GM21528 (cell line): ENCODE measurements around the gene VPS50.

ENCODE experiments used
- ATAC-seq: cut with Tn5 transposase; IDR thresholded peaks from one replicate; pipeline ENCODE4 v1.9.1; 2021; ENCODE audit warnings: mild to moderate bottlenecking, moderate library complexity; ENCODE audit not compliant: unreplicated experiment, low FRiP score

VPS50 gene, protein sequence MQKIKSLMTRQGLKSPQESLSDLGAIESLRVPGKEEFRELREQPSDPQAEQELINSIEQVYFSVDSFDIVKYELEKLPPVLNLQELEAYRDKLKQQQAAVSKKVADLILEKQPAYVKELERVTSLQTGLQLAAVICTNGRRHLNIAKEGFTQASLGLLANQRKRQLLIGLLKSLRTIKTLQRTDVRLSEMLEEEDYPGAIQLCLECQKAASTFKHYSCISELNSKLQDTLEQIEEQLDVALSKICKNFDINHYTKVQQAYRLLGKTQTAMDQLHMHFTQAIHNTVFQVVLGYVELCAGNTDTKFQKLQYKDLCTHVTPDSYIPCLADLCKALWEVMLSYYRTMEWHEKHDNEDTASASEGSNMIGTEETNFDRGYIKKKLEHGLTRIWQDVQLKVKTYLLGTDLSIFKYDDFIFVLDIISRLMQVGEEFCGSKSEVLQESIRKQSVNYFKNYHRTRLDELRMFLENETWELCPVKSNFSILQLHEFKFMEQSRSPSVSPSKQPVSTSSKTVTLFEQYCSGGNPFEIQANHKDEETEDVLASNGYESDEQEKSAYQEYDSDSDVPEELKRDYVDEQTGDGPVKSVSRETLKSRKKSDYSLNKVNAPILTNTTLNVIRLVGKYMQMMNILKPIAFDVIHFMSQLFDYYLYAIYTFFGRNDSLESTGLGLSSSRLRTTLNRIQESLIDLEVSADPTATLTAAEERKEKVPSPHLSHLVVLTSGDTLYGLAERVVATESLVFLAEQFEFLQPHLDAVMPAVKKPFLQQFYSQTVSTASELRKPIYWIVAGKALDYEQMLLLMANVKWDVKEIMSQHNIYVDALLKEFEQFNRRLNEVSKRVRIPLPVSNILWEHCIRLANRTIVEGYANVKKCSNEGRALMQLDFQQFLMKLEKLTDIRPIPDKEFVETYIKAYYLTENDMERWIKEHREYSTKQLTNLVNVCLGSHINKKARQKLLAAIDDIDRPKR

DNA sequence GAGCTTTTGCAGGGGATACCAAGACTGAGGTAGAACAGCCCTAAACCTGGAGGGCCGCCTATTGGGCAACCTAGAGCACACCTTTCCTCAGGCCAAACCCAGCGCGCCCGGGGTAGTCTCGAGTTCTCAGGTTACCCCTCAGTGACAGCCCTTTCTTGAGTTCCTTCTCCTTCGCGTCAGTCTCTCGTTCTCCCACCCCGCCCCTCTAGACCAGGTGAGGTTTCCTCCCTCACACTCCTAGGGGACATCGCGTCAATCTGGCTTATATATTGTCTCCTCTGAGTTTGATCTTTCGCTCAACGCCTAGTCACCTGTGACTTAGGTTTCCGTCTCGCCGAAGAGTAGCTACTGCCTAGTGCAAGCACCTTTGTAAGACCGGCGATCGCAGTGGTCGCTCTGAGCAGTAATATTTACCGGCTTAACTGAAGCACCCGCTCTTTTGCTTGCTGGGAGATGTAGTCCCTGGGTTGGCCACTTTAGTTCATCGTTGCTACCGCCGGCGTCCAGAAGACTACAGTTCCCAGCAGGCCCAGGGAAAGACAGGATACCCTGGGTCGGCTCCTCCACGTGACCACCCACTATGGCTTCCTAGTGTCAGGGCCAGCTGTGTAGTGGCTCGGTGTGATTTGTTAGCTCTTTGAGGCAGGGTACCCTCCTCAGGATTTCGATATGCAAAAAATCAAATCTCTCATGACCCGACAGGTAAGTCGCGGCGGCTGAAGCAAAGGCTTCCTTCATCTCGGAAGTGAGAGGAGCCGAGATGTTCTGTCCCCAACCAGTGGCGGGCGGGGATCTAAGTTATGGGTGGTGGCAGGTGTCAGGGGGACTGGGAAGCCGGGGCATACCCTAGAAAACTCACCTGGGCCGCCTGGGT is at the start of gene VPS50:
Gene VPS50 (plus strand): TSS at position 568 of the 874 bp plus-strand sequence. CDS start 102 bp downstream, at position 670.
- peak; percentile 99 for ATAC-seq

DNA sequence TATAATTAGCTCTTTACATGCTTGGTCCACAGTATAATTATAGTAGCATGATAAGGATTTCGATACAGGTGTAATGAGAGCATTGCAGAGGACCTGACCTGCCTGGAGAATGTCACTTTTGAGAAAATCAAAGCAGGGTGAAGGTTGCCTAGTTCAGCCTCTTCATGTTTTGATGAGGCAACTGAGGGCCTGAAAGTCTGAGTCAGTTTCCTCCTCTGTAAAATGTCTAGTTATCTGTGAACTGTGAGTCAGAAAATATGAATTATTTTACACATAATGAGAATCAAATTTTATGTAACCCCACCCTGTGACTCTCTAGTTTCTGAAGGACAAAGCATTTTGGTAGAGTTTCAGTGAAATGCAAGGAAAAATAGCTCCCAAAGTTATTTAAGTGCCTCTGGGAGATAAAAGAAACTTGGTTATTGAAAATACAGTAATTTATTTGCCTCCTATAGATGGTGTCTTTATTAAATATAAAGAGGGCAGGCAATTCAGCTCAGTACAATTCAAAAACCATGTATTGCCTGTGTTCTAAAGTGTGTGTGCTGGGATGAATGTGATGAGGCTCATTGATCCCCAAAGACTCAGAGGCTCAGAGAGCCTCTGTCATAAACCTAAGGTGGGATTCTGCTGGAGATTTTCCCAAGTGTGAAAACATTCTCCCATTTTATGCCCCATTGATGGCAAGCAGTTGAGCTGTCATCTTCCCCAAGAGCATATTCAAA is 46.7 kb upstream of the VPS50 start:
- no peak for ATAC-seq

DNA sequence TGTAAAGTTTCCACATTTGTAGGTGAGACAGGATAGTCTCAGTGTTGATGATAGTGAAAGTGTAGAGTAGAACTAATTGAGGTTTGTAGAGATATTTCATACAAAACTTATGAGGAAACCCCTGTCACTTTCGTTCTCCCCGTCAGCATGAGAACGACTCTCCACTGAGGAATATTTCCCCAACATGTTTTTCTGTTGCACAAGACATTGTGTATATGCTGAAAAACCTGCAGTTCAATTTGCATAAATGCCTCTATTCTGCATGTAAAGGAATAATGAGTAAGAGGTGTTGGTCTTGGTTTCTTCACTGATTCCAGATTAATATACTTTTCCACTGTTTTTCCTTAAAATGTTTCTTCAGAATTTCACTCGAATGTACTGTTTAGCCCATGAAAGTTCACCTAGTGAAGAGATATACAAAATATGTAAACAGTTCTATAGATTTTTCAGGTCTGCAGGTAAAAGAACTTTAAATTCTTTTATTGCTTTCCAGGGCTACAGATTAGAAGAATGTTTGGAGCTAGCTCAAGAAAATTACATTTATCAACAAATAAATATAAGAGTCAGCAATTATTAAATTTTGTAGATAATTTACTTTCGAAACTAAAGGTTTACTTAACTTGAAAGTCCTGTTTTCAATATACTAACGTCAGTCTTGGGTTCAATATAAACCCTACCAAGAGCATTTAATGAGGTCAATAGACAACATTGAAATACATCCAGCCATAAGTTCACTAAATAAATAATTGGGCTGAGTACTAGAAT is 43.1 kb upstream of the VPS50 start:
- no peak for ATAC-seq

- ATAC-seq = no peak
Observed at GRCh38 chr7:93194386-93194785, 37.8 kb upstream of the VPS50 start.

DNA sequence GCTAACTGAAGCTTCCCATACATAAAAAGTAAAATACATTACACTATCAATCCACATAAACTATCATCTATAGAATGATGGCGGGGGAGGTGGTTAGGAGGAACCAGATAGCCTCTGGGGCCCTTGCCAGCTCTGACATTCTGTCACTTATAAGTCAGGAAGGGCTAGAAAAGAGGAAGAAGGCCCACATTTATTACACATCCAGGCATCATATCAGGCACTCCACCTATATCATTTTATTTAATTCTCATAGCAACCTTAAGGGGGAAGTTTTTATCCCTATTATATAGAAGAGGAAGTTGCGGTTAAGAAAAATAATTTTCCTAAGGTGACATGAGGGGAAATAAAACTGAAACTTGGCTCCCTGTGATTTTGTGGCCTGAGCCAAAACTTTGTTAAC is 35.8 kb upstream of the VPS50 start:
- ATAC-seq = no peak

DNA sequence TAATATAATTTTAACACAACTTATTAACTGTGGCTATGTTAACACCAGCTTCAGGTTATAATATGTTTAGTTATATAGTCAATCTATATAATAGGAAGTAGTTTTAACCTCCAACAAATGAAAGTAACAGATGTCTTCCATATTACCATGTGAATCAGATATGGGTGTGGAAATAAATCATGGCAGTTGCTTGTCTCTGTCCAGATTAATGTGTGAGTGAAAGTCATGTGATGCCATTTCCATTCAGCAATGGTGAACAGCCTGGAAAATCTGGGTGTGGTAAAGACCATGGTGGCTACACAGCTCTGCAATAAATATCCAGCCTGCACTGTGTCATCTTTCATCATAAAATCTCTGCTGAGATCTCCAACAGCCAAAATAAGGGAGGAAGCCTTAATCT is 33.7 kb upstream of the VPS50 start:
- ATAC-seq = no peak

- ATAC-seq = no peak
Observed at GRCh38 chr7:93202594-93203250, 29.4 kb upstream of the VPS50 start.

GRCh38 chr7:93203496-93203895 is 28.7 kb upstream of the VPS50 start:
- no peak for ATAC-seq

DNA sequence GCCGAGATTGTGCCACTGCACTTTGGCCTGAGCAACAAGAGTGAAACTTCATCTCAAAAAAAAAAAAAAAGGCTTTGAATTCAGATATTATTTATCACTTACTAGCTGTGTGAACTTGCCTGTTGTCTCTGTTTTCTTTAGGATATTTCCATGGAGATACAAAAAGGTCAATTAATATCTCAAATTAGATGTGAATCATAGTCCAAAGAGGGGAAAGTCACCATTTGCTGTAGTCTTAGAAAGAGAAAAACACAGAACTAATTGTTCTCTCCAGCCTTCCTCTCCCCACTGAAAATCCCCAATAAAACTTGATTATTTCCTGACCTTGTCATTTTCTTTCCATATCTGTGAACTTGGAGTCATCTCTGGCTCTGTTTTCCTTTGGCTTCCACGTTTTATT is 27.1 kb upstream of the VPS50 start:
- no peak for ATAC-seq

- no peak for ATAC-seq
Observed at GRCh38 chr7:93211228-93211818, 20.8 kb upstream of the VPS50 start.

DNA sequence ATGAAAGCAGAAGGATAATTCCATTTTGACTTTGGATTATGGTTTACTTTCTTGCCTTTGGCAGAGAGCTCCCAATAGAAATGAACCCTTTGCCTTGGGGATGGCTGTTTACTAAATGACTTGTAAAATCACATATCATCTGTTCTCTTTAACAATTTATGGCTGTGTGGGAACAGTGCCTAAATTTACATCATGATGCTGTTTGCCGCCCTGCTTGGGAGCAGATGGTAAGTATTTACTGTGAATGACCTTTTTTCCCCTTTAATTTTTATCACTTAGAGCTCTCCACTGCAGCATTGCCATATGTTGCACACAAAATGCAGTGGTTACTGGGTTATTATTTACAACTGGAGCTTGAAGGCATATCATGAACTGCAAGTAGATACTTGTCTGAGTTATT is 19.3 kb upstream of the VPS50 start:
- ATAC-seq = no peak

- no peak for ATAC-seq
Observed at GRCh38 chr7:93218997-93219827, 13.0 kb upstream of the VPS50 start.

DNA sequence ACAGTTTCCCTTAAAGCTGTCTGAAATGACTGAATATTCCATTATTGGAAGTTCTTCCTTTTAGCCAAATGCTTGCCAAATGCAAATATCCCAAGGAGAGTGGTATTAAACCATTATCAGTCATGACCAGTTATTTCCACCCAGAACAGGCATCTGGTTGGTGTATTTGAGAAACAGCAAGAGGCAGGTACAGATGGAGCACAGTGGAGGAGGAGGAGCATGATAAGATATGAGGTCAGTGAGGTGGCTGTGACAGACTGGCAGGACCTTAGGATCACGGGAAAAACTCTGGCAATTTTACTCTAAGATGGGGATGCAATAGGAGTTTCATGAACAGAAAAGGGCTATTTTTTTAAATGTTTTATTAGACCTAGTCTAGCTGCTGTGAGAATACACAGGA is 12.3 kb upstream of the VPS50 start:
- ATAC-seq = no peak

GRCh38 chr7:93226310-93226709 is 5.9 kb upstream of the VPS50 start, which contains the start of gene HEPACAM2:
HEPACAM2 (minus strand) TSS chr7:93226469.
- ATAC-seq = no peak

GRCh38 chr7:93228302-93228701 is 3.9 kb upstream of the VPS50 start:
- ATAC-seq = peak; percentile 27

GRCh38 chr7:93231259-93231658 is 907 bp upstream of the VPS50 start:
- ATAC-seq = no peak

DNA sequence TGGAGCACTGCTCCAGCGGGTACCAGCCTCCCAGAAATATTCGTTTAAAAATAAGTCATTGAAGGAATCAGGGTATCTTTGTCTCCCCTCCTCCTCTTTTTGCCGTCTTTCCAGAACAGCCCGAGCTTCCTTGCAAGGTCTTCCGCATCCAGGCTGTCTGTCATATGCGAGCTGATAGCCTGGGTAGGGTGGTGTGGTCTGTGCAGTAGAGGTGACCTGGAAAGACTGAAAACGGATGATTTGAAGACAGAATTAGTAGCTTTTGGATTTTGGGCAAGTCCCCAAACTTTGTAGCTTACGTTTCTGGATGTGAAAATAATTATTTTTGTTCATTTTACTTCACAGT is 480 bp downstream of the VPS50 start:
- peak; percentile 6 for ATAC-seq
